Memory B cell (primary cell): ENCODE data around the gene DNAJB8.

Experiments
- ATAC-seq: fragments of 150-1000 bp; cut with Tn5 transposase; 2 replicates; pipeline ENCODE4 v1.10.0; 2021; ENCODE audit warnings: low read depth, mild to moderate bottlenecking, moderate library complexity
- DNase-seq, 2 donors: peaks; one replicate each; pipeline ENCODE4 v3.0.0; 2022; ENCODE audit warnings: low spot score in 2 of 2
- H3K27ac Mint-ChIP-seq: one replicate; pipeline ENCODE4 v1.8.0; 2022; ENCODE audit warnings: mild to moderate bottlenecking, moderate library complexity, mixed read lengths
- H3K27me3 Mint-ChIP-seq: one replicate; pipeline ENCODE4 v1.8.0; 2022; ENCODE audit warnings: mixed read lengths
- H3K36me3 Mint-ChIP-seq: one replicate; pipeline ENCODE4 v1.8.0; 2022; ENCODE audit warnings: mild to moderate bottlenecking, mixed read lengths
- H3K4me1 Mint-ChIP-seq: one replicate; pipeline ENCODE4 v1.8.0; 2022; ENCODE audit warnings: mixed read lengths
- H3K4me3 Mint-ChIP-seq: one replicate; pipeline ENCODE4 v1.8.0; 2022; ENCODE audit warnings: mild to moderate bottlenecking, moderate library complexity, mixed read lengths
- H3K9me3 Mint-ChIP-seq: one replicate; pipeline ENCODE4 v1.8.0; 2022; ENCODE audit warnings: mixed read lengths

The DNAJB8 gene

DNA sequence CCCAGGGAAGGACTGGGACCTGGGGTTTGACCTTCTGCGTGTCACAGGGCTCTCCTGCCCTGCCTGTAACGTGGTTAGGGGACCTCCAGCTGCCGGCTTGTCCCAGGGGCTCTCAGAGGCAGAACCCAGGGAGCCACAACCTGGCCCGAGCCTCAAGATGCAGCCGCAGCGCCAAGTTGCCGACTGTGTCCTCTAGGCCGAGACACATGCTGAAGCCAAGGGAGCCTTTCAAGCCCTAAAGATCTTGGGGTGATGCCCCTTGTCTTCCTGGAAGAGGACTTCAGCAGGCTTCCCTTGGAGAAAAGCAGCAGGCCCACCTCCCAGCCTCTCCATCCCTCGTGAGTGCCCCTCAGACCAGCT lies 7.2 kb downstream of the DNAJB8 start:
- no peaks in the 10 kb centered on the region for H3K36me3 Mint-ChIP-seq
- H3K27ac Mint-ChIP-seq = no peak overlapping the region
- H3K4me1 Mint-ChIP-seq = no peaks in the 10 kb centered on the region
- ATAC-seq (no peak), DNase-seq (no peak)
- H3K9me3 Mint-ChIP-seq = no peaks in the 10 kb centered on the region
- peaks cover 25% of the 10 kb centered on the region for H3K27me3 Mint-ChIP-seq
- H3K4me3 Mint-ChIP-seq = no peak overlapping the region

DNA sequence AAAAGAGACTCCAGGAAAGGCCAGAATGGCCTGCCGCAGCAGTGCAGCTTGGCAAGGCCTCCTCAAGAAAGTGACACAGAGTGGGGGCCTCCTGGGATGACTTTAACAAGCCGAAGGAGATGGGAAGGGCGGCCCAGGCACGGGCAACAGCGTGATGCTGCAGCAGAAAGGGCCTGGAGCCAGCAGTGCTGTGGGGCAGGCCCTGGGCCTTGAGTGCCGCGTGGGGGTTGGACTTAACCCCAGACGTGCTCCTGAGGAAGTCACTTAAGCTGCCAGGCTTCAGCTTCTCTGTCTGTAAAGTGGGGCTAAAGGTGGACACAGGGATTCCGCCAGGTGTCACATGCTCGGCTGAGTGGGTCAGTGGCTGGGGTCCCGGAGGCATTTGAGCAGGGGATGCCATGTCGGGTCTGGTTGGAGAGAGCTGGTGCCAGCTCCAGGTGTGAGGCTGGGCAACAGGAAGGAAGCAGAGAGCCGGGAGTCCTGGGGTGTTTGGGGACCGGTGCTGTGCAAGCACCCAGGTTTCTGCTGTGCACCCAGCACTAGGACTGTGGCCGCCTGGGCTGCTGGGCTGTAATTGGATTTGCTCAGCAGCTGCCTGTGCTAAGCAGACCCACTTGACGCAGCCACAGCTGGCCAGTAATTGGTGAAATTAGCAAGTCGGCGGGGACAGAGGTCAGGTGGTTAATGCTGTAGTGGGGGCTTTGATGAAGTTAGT lies 7.8 kb downstream of the DNAJB8 start:
- Mint-ChIP-seq H3K4me3 (no peak overlapping the region), H3K27ac (no peak overlapping the region), H3K36me3 (no peaks in the 10 kb centered on the region), H3K9me3 (no peaks in the 10 kb centered on the region), H3K4me1 (no peaks in the 10 kb centered on the region), H3K27me3 (peaks cover 28% of the 10 kb centered on the region)
- DNase-seq = no peak
- ATAC-seq = no peak

DNA sequence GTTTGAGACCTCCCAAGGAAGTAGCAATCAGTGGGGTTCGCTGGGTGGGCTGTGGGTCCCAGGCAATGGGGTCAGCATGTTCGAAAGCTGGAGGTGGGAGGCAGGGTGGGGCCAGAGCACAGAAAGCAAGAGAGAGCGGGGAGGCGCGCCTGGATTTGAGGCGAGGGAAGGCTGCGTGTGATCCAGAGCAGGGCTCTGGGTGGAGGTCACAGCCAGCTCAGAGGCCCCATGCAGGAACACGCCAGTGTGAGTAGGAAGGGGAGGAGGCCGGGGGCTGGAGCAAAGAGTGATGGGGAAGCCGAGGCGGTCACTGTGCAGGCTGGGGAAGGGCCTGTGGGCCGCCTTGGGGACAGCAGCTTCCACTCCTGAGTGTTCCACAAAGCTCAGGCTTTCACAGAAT lies 8.8 kb downstream of the DNAJB8 start:
- no peaks in the 10 kb centered on the region for H3K4me1 Mint-ChIP-seq
- no peaks in the 10 kb centered on the region for H3K9me3 Mint-ChIP-seq
- H3K27me3 Mint-ChIP-seq = peaks cover 28% of the 10 kb centered on the region
- ATAC-seq = no peak
- H3K4me3 Mint-ChIP-seq = no peak overlapping the region
- H3K27ac Mint-ChIP-seq = no peak overlapping the region
- DNase-seq = no peak
- no peaks in the 10 kb centered on the region for H3K36me3 Mint-ChIP-seq

DNA sequence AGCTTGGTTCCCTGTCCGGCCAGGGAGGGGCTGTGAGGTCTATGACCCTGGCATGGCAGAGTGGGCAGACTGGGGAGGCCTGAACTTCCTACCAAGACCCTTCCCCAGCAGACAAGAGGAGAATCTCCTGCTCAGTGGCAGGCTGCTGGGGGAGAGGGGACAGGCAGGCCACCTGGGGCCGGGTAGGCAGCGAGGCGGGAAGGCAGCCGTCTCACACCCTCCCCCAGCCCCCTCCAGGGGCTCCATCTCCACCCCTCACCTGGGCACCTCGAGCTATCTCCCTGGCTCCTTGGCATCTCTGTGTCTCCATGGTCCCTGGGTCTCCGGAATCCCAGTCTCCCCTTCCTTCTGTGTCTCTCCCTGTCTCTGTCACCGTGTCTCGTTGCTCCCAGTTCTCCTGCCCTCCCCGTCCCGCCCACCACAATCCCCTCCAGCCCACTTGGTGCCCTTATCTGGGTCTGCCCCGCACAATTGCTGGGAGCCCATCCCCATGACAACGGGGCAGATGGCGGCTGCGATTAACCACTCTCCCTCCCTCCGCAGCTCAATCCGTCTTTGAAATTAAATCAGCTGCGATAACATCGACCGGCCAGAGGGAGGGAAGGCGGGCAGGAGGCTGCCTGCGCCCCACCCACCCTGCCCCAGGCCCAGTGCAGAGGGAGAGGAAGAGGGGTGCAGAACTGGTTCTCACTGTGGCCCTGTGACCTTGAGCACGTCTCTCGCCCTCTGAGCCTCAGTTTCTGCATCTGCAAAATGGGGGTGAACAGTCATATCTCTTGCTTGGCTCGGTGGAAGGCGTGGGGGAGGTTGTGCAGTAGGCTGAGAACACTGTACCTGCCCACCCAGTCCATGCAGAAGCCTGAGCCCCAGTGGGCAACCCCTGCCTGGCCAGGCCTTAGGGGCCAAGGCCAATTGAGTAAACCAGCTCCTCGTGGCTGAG lies 9.6 kb downstream of the DNAJB8 start:
- no peak for ATAC-seq
- Mint-ChIP-seq H3K36me3 (no peaks in the 10 kb centered on the region), H3K27me3 (peaks cover 30% of the 10 kb centered on the region), H3K4me3 (no peak overlapping the region), H3K4me1 (no peaks in the 10 kb centered on the region), H3K9me3 (no peaks in the 10 kb centered on the region), H3K27ac (no peak overlapping the region)
- DNase-seq = no peak

DNA sequence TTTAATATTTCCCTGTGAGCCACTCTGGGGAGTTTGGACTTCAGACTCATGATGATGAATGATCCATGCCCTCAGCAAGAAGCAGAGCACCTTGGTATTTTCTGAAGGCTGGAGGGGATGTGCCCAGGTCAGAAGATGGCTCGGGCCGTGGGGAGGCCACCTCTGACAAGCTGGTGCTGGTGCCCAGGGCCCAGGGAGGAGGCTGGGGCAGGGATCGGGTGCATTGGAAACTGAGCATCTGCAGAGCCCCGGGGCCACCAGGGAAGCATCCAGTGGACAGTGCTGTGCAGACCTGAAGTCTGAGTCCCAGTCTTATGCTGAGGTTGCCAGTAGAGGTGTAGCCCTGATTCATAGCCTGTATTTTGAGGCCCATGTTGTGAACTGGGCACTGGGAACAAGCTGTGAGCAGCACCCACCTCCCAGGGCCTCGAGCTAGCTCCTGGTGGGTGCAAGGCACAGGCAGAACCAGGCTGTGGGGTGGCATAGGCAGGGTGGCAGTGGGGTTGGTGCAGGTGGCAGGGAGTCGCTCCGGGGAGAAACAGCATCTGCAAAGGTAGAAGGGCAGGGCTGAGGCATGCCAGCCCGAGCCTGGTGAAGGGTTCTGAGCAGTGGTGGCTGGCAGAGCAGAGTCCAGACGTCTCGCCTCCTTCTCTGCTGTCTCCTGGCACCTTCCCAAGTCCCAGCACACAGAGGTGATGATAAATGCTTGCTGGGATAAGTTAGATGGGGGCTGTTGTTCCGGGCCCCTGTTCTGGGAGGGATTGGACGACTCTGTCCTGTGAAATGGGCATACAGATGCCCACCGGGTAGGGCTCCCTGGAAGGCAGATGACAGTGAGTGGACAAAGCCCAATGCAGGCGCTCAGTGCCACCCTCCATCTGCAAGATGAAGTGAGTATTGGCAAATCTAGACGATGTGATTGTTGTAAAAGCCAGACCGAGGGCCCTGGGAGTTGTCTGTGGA lies 10.6 kb downstream of the DNAJB8 start:
- H3K27ac Mint-ChIP-seq = no peak overlapping the region
- DNase-seq = no peak
- H3K36me3 Mint-ChIP-seq = no peaks in the 10 kb centered on the region
- H3K4me3 Mint-ChIP-seq = no peak overlapping the region
- H3K4me1 Mint-ChIP-seq = no peaks in the 10 kb centered on the region
- H3K27me3 Mint-ChIP-seq = peaks cover 31% of the 10 kb centered on the region
- no peaks in the 10 kb centered on the region for H3K9me3 Mint-ChIP-seq
- ATAC-seq = no peak

DNA sequence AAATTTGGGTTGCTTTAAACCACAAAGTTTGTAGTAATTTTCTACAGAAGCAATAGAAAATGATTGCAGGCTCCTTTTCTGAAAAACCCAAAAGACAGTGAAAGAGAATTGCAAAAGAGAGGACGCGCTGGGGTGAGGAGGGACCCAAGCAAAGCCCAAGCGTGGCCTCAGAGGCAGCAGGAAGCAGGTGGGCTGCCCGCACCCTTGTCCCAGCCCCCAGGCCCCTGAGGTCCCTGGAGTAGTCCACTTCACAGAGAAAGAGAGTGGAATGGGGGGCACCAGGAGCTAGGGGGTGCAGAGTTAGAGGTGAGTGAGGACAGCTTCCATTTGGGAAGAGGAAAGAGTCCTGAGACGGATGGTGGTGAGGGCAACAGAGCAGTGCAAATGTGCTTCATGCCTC lies 11.6 kb downstream of the DNAJB8 start:
- DNase-seq (no peak), ATAC-seq (no peak)
- H3K4me1 Mint-ChIP-seq = no peaks in the 10 kb centered on the region
- no peak overlapping the region for H3K4me3 Mint-ChIP-seq
- H3K9me3 Mint-ChIP-seq = no peaks in the 10 kb centered on the region
- no peak overlapping the region for H3K27ac Mint-ChIP-seq
- peaks cover 36% of the 10 kb centered on the region for H3K27me3 Mint-ChIP-seq
- H3K36me3 Mint-ChIP-seq = no peaks in the 10 kb centered on the region

DNA sequence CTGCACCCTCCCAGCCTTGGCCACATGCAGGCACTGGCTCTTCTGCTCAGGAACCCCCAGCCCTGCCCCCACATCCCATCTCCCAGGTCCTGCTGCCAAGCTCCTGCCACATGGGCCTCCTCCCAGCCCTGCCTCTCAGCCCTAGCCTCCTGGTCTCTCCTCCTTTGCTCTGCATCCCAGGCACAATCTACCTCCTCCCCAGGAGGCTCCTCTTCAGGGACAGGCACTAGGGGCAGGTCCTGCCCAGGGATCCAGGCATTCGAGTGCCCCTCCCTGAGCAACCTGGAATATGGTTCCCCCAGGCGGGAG lies 12.4 kb downstream of the DNAJB8 start:
- Mint-ChIP-seq H3K27me3 (peaks cover 36% of the 10 kb centered on the region), H3K9me3 (no peaks in the 10 kb centered on the region), H3K27ac (no peak overlapping the region), H3K4me3 (no peak overlapping the region), H3K36me3 (no peaks in the 10 kb centered on the region), H3K4me1 (no peaks in the 10 kb centered on the region)
- ATAC-seq (no peak), DNase-seq (no peak)

DNA sequence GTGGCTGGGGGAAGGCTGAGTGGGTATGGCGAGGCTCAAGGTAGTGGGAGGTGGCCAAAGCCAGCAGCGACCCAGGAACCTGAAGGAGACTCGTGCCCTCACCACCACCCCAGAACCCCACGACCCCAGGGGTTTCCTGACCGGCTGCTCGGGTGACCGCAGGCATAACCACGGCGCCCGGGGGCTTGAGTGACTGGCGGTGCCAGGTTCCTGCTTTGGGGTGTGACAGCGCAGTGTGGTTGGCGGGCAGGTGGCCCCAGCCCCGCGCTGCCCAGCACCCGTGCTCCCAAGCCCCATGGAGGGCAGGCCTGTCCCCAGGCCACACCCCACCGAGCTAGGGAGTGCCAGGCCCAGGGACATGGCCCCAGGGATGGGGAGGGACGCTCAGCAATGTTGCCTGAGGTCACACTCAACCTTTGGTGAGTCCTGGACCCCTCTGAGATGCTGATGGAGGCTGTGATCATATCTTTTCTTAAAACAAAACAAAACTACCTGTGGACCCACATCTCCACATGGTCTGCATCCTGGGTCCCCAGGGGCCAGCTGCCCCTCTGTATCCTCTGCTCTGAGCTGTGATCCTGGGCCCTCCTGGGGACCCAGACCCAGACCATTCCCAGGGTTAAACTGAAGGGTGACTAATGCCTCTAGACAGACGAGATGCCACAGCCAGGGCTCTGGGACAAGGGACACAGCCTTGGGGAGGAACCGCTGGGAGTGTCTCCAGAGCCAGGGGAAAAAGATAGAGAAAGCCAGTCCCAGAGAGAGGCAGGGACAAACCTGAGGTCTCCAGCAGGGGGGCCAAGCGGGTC lies 13.0 kb downstream of the DNAJB8 start:
- H3K27ac Mint-ChIP-seq = no peak overlapping the region
- peaks cover 37% of the 10 kb centered on the region for H3K27me3 Mint-ChIP-seq
- H3K4me3 Mint-ChIP-seq = no peak overlapping the region
- peaks cover 3% of the 10 kb centered on the region for H3K4me1 Mint-ChIP-seq
- ATAC-seq = no peak
- H3K36me3 Mint-ChIP-seq = peaks cover under 1% of the 10 kb centered on the region
- DNase-seq = no peak
- H3K9me3 Mint-ChIP-seq = peaks cover under 1% of the 10 kb centered on the region

DNA sequence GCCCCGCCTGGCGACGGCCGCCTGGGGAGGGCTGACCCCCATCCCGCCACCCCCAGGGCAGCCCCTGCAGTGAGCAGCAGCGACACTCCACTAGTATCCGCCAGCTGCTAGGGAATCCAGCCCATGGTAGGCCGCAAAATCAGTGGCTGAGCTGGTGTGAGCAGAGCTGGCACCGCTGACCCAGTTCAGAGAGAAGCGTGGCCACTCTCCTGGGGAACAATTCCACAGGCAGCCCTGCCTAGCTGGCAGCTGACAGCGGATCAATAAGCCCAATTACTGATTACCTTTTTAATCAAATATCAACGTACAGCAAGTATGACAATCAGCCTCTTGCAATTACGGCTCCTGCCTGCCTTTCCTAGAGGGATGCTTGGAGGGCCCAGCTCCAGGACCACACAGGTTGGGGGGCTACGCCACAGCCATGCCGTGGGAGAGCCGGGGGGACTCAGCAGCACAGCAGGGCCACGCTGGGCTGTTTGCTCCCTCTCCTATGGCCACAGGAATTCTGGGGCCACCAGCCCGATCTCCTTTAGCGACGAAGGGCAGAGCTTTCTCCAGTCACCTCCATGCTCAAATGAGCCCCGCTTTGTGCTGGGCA lies 13.9 kb downstream of the DNAJB8 start:
- H3K9me3 Mint-ChIP-seq = peaks cover 2% of the 10 kb centered on the region
- ATAC-seq (no peak), DNase-seq (no peak)
- peaks cover 35% of the 10 kb centered on the region for H3K27me3 Mint-ChIP-seq
- peaks cover 7% of the 10 kb centered on the region for H3K4me1 Mint-ChIP-seq
- no peak overlapping the region for H3K4me3 Mint-ChIP-seq
- H3K27ac Mint-ChIP-seq = no peak overlapping the region
- H3K36me3 Mint-ChIP-seq = peaks cover 2% of the 10 kb centered on the region

DNA sequence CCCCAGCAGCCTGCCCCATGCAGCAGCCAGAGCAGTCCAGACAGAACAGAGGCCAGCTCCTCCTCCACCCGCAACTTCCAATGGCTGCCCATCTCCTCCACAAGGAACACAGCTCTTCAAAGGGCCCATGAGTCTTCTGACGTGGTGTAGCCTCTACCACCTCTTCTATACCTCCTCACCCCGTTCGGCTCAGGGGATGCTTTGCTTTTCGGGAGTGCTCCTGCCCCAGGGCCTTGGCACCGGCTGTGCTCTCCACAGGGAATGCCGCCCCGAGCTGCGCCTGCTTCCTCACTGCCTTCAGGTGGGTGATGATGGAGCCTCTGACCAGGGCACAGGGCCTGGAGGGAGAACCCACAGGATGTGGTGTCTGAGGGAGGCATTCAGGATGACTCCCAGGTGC lies 14.6 kb downstream of the DNAJB8 start:
- H3K27me3 Mint-ChIP-seq = peaks cover 33% of the 10 kb centered on the region
- H3K27ac Mint-ChIP-seq = no peak overlapping the region
- peaks cover 4% of the 10 kb centered on the region for H3K36me3 Mint-ChIP-seq
- no peak overlapping the region for H3K4me3 Mint-ChIP-seq
- ATAC-seq (no peak), DNase-seq (no peak)
- peaks cover 4% of the 10 kb centered on the region for H3K9me3 Mint-ChIP-seq
- H3K4me1 Mint-ChIP-seq = peaks cover 7% of the 10 kb centered on the region

DNA sequence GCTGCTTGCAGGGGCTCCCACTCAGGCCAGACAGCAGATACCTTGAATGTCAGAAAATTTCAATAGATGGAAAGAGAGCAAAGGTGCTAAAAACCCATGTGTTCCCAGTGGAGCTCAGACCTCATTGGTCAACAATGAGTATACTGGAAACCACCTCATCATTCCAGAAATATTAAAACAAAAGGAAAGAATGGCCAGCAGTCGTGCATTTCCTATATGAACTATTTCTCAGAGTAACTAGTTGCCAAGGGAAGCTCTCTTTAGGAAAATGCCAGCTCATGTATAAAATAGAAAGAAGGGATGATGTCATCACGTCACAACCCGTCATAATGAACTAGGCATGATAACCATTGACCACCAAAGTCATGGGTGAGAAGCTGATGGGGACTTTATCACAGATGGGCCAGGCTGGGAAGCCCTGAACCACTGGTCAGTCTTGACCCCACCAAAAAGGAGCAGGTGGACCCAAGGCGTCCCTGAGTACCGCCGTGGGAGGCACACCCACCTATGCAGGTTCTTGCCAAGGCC lies 17.5 kb downstream of the DNAJB8 start:
- no peak overlapping the region for H3K27ac Mint-ChIP-seq
- peaks cover 4% of the 10 kb centered on the region for H3K36me3 Mint-ChIP-seq
- peaks cover 19% of the 10 kb centered on the region for H3K27me3 Mint-ChIP-seq
- H3K4me1 Mint-ChIP-seq = peaks cover 7% of the 10 kb centered on the region
- H3K4me3 Mint-ChIP-seq = no peak overlapping the region
- DNase-seq (no peak), ATAC-seq (no peak)
- H3K9me3 Mint-ChIP-seq = peaks cover 16% of the 10 kb centered on the region

DNA sequence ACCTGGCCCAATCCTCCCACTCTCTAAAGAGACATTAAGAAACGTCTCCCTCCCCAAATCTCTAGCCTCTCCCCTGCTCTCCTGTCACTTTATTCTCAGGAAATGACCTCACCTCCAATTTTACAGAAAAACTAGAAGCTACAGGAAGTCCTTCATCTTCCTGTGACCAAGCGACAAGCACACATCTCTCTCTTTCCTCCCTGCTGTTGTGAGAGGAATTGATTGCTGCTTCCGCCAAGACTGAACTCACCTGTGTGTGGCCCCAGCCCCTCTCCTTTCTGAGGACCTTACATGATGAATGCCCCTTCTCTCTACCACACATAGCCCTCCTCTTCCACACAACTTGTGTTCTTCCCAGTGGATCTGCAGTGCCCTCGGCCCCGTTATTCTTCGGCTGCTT lies 18.2 kb downstream of the DNAJB8 start:
- Mint-ChIP-seq H3K9me3 (peaks cover 16% of the 10 kb centered on the region), H3K27ac (no peak overlapping the region), H3K27me3 (peaks cover 16% of the 10 kb centered on the region), H3K4me1 (peaks cover 7% of the 10 kb centered on the region), H3K4me3 (no peak overlapping the region), H3K36me3 (peaks cover 4% of the 10 kb centered on the region)
- no peak for DNase-seq
- ATAC-seq = no peak

DNA sequence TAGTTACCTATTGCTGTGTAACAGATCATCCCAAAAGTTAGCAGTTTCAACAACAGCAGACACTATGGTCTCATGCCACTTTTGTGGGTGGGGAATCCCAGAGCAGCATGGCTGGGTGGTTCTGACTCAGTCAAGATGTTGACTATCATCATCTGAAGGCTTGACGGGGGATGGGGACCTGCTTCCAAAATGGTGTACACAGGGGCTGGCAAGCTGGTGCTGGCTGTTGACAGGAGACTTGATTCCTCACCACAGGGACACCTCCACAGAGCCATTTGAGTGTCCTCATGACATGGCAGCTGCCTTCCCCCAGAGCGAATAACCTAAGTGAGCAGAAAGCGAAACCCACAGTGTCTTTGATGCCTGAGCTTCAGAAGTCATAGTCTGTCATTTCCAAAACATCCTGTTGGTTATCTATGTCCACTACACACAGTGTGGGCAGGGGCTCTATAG lies 19.1 kb downstream of the DNAJB8 start:
- no peak overlapping the region for H3K27ac Mint-ChIP-seq
- H3K27me3 Mint-ChIP-seq = peaks cover 20% of the 10 kb centered on the region
- peak; percentile 34 for ATAC-seq

More for the DNA sequence above, 19.1 kb downstream of the DNAJB8 start:
- peaks cover 4% of the 10 kb centered on the region for H3K36me3 Mint-ChIP-seq
- H3K4me3 Mint-ChIP-seq = no peak overlapping the region
- DNase-seq = no peak
- peaks cover 7% of the 10 kb centered on the region for H3K4me1 Mint-ChIP-seq
- H3K9me3 Mint-ChIP-seq = peaks cover 16% of the 10 kb centered on the region
